Mammary epithelial cell (primary cell): ENCODE measurements around the gene TMEM114.
"Not testable (repeated sequence)": the region's sequence is repeated elsewhere in the genome, so short reads cannot be mapped to it uniquely, and the experiment has no call there.

Source experiments
- CTCF ChIP-seq, 2 donors: IDR thresholded peaks in 1 of 2; conservative IDR thresholded peaks in 1 of 2; 2 replicates each; pipeline ENCODE4 v1.5.1; 2011 to 2012; ENCODE audit warnings: inconsistent platforms in 2 of 2, low read length in 2 of 2, mild to moderate bottlenecking in 2 of 2, control low read depth in 1 of 2, low read depth in 1 of 2; ENCODE audit not compliant: insufficient read depth in 1 of 2; ENCODE audit errors: extremely low read depth in 1 of 2
- EZH2 ChIP-seq: IDR thresholded peaks from 2 replicates; pipeline ENCODE4 v1.6.1; 2012; ENCODE audit warnings: low read length, inconsistent platforms, borderline replicate concordance

GRCh38 chr16:8570393-8570792, 19.9 kb downstream of the TMEM114 start:
- not testable (repeated sequence) for TF ChIP-seq CTCF (conservative IDR thresholded peaks at IDR 0.05 in 1 of 2, IDR thresholded peaks at IDR 0.05 in 1 of 2; ENCODE audit: extremely low read depth in 1 of 2, insufficient read depth in 1 of 2, low read depth in 1 of 2, low read length in 2 of 2); EZH2
